Right renal cortex interstitium (tissue), 3 donors: Measurements from ENCODE around the gene NHSL2. TPM values are rescaled to one million over a fixed set of nuclear protein-coding genes. Genes with fewer than 3 reads are reported as not detected.
A peak's percentile ranks its signal among the peaks of the same experiment; 100 is the strongest.

Experiments
- DNase-seq, 3 donors: peaks; one replicate each; pipeline ENCODE4 v3.0.0-alpha.2; 2013; ENCODE audit warnings: low read depth in 3 of 3, low spot score in 2 of 3
- polyA plus RNA-seq, 3 donors: library from polyadenylated mRNA; unstranded; fragments of 120-200 nt; gene quantifications; one replicate each; pipeline ENCODE4 v1.2.1, GENCODE V29; 2013; ENCODE audit not compliant: insufficient read length in 3 of 3

Gene NHSL2
- polyA plus RNA-seq, 3 donors = 8.5 to 8.6 (median 8.6) TPM

- DNase-seq = no peak
Measured at GRCh38 chrX:72016881-72017783, 106.5 kb downstream of the NHSL2 start.

- DNase-seq = peak in 1 of 3 donors; percentile 58
Measured at GRCh38 chrX:72018277-72019112, 107.8 kb downstream of the NHSL2 start.

DNA sequence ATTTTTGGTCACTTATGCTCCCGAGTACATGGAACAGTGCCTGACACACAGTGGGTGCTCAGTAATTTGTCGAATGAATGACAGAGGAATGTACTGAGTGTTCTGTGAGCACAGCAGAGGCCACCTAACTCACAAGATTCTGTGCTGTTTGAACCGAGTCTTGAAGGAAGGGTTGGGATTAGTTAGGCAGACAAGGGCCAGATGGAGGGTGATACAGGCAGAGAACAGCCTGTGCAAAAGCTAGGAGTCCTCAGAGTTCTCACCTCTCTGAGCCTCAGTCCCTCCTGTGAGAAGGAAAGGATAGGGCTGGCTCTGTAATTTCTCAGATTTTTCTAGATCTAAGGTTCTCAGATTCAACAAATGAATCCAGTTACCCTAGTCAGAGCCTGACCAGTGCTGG, 108.8 kb downstream of the NHSL2 start:
- DNase-seq = no peak

DNA sequence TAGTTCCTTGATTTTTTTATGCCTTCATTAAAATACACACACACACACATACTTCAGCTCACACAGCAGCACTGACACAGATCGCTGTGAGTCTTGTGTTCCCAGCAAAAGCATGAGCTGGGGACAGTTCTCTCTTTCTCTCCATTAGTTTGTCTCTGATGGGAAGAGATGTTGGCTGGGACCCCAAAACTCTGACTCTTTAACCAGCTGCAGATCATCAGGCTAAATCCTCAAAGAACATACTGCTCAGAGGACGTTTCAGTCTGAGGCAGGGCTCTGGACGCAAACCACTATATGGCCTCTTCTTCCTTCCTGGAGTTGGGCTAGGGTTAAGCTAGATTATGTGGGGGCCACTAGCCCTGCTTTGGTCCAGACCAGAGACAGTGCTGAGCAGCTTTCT, 109.6 kb downstream of the NHSL2 start:
- DNase-seq = no peak

GRCh38 chrX:72020788-72021187, 110.1 kb downstream of the NHSL2 start:
- no peak for DNase-seq

DNA sequence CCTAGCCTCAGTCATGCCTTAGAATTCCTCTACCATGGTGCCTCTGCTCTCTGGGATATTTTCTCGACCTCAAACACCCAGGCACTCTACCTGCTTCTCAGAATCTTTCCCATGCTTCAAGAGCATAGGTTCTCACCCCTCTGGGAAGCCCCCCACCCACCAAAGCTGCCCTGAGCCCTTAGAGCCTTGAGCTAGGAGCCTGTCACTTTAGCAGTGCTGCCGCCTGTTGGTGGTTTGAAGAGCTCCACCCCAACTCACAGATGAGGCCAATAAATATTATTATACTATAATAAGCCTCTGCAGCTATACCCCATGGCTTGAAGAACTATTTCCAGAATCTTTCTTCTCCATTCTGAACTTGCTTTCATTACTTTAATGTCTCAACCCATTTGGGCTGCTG, 111.3 kb downstream of the NHSL2 start:
- DNase-seq = no peak

- no peak for DNase-seq
Measured at GRCh38 chrX:72023071-72023470, 112.4 kb downstream of the NHSL2 start.

DNA sequence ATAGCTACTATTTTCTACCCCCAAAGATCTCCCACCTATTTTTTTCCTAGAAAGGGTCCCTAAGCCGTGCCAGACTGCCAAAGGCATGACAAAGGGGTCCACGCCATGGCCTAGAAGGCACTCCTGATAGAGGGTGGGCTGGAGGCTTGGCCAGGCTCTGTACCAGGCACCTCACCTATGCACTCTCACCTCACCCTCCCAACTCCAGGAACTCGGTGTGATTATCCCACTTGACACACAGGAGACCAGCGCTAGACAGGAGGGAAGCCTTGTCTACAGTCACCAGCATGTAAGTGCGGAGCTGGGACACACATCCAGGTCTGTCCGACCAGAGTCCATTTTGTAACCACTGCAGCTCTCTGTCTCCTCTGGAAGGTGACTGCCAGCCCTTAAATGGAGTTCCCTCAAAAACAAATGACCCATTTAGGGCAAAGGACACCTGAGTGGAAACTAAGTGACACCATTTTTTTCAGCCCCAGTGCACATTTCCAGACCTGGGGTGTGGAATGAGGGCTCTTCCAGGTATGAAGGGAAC, 114.7 kb downstream of the NHSL2 start:
- no peak for DNase-seq

- DNase-seq = no peak
Measured at GRCh38 chrX:72026341-72027023, 115.8 kb downstream of the NHSL2 start.

DNA sequence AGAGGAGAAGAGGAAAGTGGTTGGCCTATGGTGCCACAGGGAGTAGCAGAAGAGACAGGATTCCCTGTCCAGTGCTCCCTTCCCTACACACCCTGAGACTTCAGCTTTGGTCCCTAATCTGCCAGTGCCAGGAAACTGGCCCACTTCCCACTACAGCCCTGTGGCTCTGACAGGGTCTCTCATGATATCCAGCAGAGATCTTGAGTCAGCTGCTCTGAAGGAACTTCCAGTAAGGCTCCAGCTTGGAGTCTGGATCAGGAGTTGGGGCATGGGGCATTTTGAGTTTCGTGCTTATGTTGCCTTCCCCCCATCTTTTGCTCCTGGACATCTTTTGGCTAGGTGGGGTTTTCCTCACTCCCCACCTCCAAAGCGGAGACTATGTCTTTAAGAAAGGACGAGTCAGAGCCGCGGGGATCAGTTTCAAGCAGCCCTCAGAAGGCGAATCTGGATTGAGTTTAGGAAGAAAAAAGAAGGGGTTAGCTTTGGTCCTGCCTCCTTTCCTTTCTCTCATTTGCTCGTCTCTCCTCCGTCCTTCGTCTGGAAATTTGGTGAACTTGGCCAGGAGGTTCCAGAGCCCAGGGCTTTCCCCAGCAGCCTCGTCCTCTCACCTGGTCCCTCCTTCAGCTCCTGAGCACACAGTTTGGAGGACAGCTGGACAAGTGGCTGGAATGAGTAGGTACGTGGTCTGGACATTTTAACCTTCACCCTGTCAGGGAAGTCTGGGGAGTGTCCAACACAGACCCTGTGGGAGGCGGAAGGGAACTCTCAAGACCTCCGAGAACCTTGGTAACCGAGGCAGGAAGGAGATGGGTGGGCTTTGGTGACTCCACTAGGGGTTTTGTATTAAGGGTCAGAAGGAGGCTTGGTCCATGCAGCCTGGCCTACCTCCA, 116.6 kb downstream of the NHSL2 start:
- no peak for DNase-seq

DNA sequence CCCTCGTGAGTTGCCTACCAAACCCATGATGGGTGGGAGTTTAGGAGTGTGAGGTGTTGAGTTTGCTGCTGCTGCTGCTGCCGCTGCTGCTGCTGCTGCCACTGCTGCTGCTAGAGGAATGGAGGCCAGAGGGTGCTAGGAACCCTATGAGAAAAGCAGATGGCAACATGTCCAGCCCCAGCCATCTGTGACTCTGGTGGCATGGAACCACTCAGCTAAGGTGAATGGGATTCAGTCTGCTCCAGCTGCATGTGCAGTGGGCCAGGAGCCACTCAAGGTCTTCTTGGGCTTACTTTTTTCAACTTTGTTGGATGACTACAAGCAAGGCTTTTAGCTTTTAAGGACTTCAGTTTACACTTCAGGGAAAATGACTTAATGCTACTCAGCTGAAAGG, 117.3 kb downstream of the NHSL2 start:
- no peak for DNase-seq

DNA sequence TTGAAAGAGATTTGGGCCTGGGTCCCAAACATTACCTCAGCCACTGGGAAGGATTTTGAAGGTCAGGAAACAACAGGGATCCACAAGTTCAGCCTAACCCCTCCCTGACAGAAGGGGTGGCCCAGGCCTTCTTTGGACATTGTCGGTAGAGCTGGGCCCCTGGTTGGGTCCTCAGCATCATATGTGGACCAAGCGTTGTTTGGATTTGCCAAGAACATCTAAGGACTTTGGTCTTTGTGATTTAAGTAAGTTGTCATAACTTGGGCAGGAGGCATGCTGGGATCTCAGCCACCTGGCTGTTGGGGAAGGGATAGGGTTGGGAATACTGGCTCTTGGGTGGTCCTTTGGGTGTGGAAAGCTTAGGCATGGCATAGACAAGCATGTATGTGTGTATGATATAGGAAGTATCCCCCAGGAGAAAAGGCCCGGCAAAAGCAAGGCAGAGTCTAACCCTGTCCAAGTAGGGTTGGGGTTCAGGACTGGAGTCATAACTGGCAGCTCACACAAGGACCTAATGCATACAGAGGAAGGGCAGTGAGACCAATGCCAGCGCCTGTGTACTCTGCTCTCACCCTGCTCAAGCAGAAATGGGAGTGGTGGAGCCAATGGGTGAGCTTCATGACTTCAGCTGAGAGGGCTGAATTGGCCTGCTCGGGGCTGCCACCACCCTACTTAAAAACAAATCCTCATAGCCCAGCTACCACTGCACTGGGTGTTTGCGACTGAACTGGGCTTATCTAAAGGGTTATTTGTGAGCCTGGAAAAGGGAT, 118.2 kb downstream of the NHSL2 start:
- DNase-seq = no peak

GRCh38 chrX:72029483-72030411, 119.1 kb downstream of the NHSL2 start:
- DNase-seq = no peak

DNA sequence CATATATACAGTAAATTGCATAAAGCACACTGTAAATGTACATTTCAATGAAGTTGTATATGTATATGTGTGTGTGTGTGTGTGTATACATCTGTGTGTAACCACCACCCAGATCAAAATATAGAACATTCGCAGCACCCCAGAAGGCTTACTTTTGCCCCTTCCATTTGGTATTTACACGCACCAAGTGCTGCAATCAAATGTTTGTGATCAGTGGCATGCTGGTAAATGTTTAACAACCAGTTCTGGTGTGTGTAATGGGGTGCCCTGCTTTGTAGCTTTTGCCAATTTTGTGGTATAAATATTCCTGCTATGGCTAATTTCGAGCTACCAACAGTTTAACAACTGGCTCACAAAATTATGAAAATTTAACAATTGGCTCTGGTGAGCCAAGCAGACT, 119.8 kb downstream of the NHSL2 start:
- no peak for DNase-seq

DNA sequence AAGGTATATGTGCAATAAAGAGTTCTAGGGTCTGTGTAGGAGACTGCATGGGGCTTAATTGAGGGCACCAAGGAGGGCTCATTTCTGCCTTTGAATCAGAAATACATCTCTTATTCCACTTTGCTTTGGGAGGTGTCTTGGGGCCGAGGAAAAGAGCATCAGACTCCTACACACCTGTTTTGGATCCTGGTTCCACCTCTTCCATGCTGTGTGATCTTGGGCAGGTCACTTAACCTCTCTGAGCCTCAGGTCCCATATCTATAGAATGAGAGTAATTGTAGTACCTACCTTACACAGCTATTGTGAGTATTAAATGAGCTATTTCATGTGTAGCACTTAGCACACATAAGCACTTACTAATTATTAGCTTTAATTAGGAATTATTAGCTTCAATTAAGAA, 120.5 kb downstream of the NHSL2 start:
- no peak for DNase-seq

DNA sequence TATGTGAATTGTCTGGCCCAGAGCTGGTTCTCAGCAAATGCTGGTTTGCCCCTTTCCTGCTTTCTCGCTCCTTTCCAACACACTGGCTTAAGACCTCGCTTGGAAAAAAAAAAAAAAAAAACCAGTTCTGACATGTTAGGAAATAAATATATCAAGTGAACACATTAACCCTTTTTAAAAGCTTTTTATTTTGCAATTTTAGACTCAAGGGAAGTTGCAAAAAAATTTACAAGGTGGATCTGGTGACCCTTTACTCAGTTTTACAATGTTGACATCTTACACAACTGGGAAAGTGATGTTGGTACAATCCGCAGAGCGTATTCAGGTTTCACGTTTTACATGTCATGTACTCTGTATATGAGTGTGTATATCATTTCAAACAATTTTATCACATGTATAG, 121.0 kb downstream of the NHSL2 start:
- no peak for DNase-seq

- no peak for DNase-seq
Measured at GRCh38 chrX:72037601-72038000, 127.0 kb downstream of the NHSL2 start.

- DNase-seq = no peak
Measured at GRCh38 chrX:72038016-72038415, 127.4 kb downstream of the NHSL2 start.
